ENCODE data around the gene RELN. TPM values are rescaled to one million over a fixed set of nuclear protein-coding genes. Genes with fewer than 3 reads are reported as not detected.

RELN gene
- total RNA-seq, 1 experiment from 2014 or later: 0.31 TPM

DNA sequence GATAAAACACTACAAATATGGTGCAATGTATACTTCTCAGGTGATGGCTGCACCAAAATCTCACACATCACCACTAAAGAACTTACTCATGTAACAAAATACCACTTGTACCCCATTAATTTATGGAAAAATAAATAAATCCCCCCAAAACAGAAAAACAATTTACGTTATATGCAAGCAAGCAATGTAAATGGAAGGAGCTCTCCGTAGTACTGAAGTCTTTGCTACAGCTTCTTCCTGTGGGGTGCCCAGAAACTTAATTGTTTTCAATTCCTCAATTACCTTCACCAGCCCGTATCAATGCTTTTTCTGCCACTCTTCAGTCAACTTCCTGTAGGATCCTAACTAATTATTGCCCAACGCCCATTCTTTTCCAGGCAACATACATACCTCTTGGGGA lies 138.1 kb downstream of the RELN start:
- BruUV-seq (replicated peaks): no TSS peak
- Mint-ChIP-seq H3K4me1 (ENCODE audit: low read depth, unreplicated experiment) (no peaks in the 10 kb centered on the region), H3K27me3 (ENCODE audit: unreplicated experiment) (peaks cover 17% of the 10 kb centered on the region)

DNA sequence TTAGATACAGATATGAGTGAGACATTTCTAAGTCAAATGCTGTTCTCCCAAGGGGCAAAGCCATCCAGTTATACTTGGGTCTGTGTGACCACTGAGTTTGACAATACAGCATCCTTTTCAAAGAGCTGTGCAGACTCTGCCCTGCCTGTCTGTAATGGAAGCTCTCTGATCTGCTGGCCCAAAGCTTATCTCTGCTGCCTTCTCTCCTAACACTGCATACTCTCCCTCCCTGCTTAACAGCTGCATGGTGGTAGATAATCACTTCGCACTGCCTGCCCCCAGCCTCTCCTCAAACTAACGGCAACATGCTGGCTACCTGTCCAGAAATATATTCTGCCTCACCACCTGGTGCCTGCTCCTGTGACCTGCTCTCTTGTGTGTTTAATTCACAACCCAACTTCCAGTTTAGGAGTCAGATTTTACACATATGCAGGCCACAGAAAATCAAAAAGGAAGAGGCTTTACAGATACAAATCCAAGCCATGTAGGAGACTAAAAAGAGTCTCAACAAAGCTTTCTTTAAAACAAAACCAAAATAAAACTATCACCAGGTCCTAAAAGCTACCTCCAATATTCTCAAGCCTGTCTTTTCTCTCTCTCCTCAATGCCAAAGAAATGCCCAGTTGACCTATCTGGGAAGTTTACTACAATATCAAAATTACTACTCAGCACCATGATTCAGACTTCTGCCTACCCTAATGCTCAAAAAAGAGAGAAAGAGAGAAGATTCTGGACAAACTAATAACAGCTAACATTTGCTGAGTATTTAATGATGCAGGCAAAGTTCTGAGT lies 145.6 kb downstream of the RELN start:
- intact Hi-C loops (cut with micrococcal nuclease; ENCODE audit: unreplicated experiment): no loop called here
- Mint-ChIP-seq H3K4me1 (ENCODE audit: low read depth, unreplicated experiment) (no peaks in the 10 kb centered on the region), H3K27me3 (ENCODE audit: unreplicated experiment) (peaks cover 3% of the 10 kb centered on the region), H3K36me3 (ENCODE audit: insufficient read depth, unreplicated experiment) (no peaks in the 10 kb centered on the region), H3K9me3 (ENCODE audit: low read depth, unreplicated experiment) (no peaks in the 10 kb centered on the region), H3K4me3 (ENCODE audit: low read depth, unreplicated experiment) (no peak overlapping the region), H3K27ac (ENCODE audit: unreplicated experiment) (no peak overlapping the region)
- DNase-seq: no peak
- TF ChIP-seq, protein P1, sequence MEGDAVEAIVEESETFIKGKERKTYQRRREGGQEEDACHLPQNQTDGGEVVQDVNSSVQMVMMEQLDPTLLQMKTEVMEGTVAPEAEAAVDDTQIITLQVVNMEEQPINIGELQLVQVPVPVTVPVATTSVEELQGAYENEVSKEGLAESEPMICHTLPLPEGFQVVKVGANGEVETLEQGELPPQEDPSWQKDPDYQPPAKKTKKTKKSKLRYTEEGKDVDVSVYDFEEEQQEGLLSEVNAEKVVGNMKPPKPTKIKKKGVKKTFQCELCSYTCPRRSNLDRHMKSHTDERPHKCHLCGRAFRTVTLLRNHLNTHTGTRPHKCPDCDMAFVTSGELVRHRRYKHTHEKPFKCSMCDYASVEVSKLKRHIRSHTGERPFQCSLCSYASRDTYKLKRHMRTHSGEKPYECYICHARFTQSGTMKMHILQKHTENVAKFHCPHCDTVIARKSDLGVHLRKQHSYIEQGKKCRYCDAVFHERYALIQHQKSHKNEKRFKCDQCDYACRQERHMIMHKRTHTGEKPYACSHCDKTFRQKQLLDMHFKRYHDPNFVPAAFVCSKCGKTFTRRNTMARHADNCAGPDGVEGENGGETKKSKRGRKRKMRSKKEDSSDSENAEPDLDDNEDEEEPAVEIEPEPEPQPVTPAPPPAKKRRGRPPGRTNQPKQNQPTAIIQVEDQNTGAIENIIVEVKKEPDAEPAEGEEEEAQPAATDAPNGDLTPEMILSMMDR (IDR thresholded peaks at IDR 0.05; ENCODE audit: unreplicated experiment): no peak
- CTCF ChIA-PET: no interaction called here
- BruUV-seq (replicated peaks): no TSS peak

More for the DNA sequence above, 138.1 kb downstream of the RELN start:
- Mint-ChIP-seq H3K27ac (ENCODE audit: unreplicated experiment) (no peak overlapping the region), H3K36me3 (ENCODE audit: insufficient read depth, unreplicated experiment) (no peaks in the 10 kb centered on the region), H3K9me3 (ENCODE audit: low read depth, unreplicated experiment) (no peaks in the 10 kb centered on the region), H3K4me3 (ENCODE audit: low read depth, unreplicated experiment) (no peak overlapping the region)
- intact Hi-C loops (cut with micrococcal nuclease; ENCODE audit: unreplicated experiment): no loop called here
- CTCF ChIA-PET: interaction anchor here (0.5 kb wide), 1 partner anchor 85 kb away, joined by 4 read pairs; no protein-coding TSS in a partner anchor
- TF ChIP-seq, protein P1 (IDR thresholded peaks at IDR 0.05; ENCODE audit: unreplicated experiment): no peak
- DNase-seq: no peak

DNA sequence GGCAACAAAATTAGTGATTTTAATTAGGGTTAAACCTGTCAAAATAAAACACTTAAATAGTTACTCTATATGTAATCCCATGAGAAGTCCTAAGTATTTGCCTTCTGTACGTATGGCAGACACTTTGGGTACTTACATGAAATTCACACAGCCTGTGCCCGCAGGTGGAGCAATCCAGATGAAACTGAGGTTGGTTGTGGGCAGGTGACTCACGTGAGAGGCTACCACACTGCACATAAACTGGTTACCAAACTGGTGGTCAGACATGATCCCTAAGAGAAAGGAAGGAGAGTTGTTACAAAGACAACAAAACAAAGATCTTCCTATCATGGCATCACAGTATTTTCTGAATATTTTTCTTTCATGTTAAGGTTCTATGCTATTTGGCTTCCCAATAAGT lies 156.1 kb downstream of the RELN start:
- Mint-ChIP-seq H3K27ac (ENCODE audit: unreplicated experiment) (no peak overlapping the region), H3K4me1 (ENCODE audit: low read depth, unreplicated experiment) (no peaks in the 10 kb centered on the region)

DNA sequence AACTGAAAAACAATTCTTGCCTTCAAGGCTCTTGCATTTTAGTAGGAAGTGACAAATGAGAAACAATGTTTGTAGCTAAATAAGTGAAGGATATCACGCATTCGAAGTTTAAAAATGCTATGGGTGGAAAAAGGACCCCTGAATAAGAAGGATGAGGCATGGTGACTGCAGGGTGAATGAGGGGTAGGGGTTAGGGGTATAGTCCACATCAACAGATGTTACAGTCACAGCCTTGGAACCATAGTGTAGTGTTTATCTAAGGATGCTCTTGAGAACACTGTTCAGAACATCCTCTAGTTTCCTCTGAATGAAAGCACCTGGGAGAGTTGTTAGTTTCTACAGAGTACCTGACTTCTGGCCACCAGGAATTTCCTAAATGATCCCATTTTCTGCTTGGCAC lies 157.0 kb downstream of the RELN start:
- CTCF ChIA-PET: no interaction called here

More for the DNA sequence above, 156.1 kb downstream of the RELN start:
- Mint-ChIP-seq H3K9me3 (ENCODE audit: low read depth, unreplicated experiment) (peaks cover 2% of the 10 kb centered on the region), H3K27me3 (ENCODE audit: unreplicated experiment) (no peaks in the 10 kb centered on the region), H3K36me3 (ENCODE audit: insufficient read depth, unreplicated experiment) (no peaks in the 10 kb centered on the region), H3K4me3 (ENCODE audit: low read depth, unreplicated experiment) (no peak overlapping the region)
- TF ChIP-seq, protein P1 (IDR thresholded peaks at IDR 0.05; ENCODE audit: unreplicated experiment): no peak
- BruUV-seq (replicated peaks): no TSS peak
- DNase-seq: no peak
- intact Hi-C loops (cut with micrococcal nuclease; ENCODE audit: unreplicated experiment): no loop called here
- CTCF ChIA-PET: no interaction called here

More for the DNA sequence above, 157.0 kb downstream of the RELN start:
- no peaks in the 10 kb centered on the region for H3K36me3 Mint-ChIP-seq (ENCODE audit: insufficient read depth, unreplicated experiment)
- no TSS peak for BruUV-seq (replicated peaks)
- no peaks in the 10 kb centered on the region for H3K27me3 Mint-ChIP-seq (ENCODE audit: unreplicated experiment)
- no peak overlapping the region for H3K4me3 Mint-ChIP-seq (ENCODE audit: low read depth, unreplicated experiment)
- TF ChIP-seq, protein P1 (IDR thresholded peaks at IDR 0.05; ENCODE audit: unreplicated experiment): no peak
- no peak for DNase-seq
- H3K9me3 Mint-ChIP-seq (ENCODE audit: low read depth, unreplicated experiment): peaks cover 2% of the 10 kb centered on the region
- intact Hi-C loops (cut with micrococcal nuclease; ENCODE audit: unreplicated experiment): no loop called here
- no peak overlapping the region for H3K27ac Mint-ChIP-seq (ENCODE audit: unreplicated experiment)
- H3K4me1 Mint-ChIP-seq (ENCODE audit: low read depth, unreplicated experiment): no peaks in the 10 kb centered on the region

Measured in Calu3 (cell line).